ENCODE measurements around the gene ISG20.

ISG20 gene

GRCh38 chr15:88644741-88645140, 5.9 kb downstream of the ISG20 start:
- ChIA-PET CTCF (interaction anchor here (0.6 kb wide), 1 partner anchor 19 kb away, joined by 4 read pairs; no protein-coding TSS in a partner anchor), POLR2A (no interaction called here)
- DNase-seq (ENCODE audit: extremely low spot score), result no peak
- TF ChIP-seq NFRKB (IDR thresholded peaks at IDR 0.05), result no peak
- no peak for TF ChIP-seq PKNOX1 (IDR thresholded peaks at IDR 0.05)
- TF ChIP-seq BHLHE40 (IDR thresholded peaks at IDR 0.05; ENCODE audit: borderline replicate concordance), result no peak
- no peak for TF ChIP-seq FOXA1 (IDR thresholded peaks at IDR 0.05)
- TF ChIP-seq SUZ12 (IDR thresholded peaks at IDR 0.05), result no peak
- no peak for TF ChIP-seq ELF4 (IDR thresholded peaks at IDR 0.05)
- no peak for TF ChIP-seq ZNF384 (IDR thresholded peaks at IDR 0.05)
- no peak for TF ChIP-seq L3MBTL2 (conservative IDR thresholded peaks at IDR 0.05)
- TF ChIP-seq HDGF (IDR thresholded peaks at IDR 0.05; ENCODE audit: borderline replicate concordance), result no peak
- no peak for TF ChIP-seq FOXM1 (IDR thresholded peaks at IDR 0.05; ENCODE audit: borderline replicate concordance)
- TF ChIP-seq CTBP1 (IDR thresholded peaks at IDR 0.05; ENCODE audit: borderline replicate concordance), result no peak
- TF ChIP-seq LEF1 (IDR thresholded peaks at IDR 0.05; ENCODE audit: borderline replicate concordance), result no peak
- TF ChIP-seq SP1 (IDR thresholded peaks at IDR 0.05), result no peak
- no peak for TF ChIP-seq ARNT (IDR thresholded peaks at IDR 0.05)
- TF ChIP-seq FOXK2 (IDR thresholded peaks at IDR 0.05), result no peak

GRCh38 chr15:88645171-88646087, 6.6 kb downstream of the ISG20 start:
- TF ChIP-seq FOXA1 (IDR thresholded peaks at IDR 0.05) (no peak), FOXM1 (IDR thresholded peaks at IDR 0.05; ENCODE audit: borderline replicate concordance) (no peak), TARDBP (IDR thresholded peaks at IDR 0.05) (no peak), LEF1 (IDR thresholded peaks at IDR 0.05; ENCODE audit: borderline replicate concordance) (no peak), L3MBTL2 (conservative IDR thresholded peaks at IDR 0.05) (no peak)
- ChIA-PET POLR2A (no interaction called here), CTCF (no interaction called here)
- no peak for DNase-seq (ENCODE audit: extremely low spot score)

- ChIA-PET CTCF (no interaction called here), POLR2A (no interaction called here)
- TF ChIP-seq BHLHE40 (IDR thresholded peaks at IDR 0.05; ENCODE audit: borderline replicate concordance) (no peak), NFRKB (IDR thresholded peaks at IDR 0.05) (no peak), FOXM1 (IDR thresholded peaks at IDR 0.05; ENCODE audit: borderline replicate concordance) (no peak), FOXK2 (IDR thresholded peaks at IDR 0.05) (no peak), ELF4 (IDR thresholded peaks at IDR 0.05) (no peak), TARDBP (IDR thresholded peaks at IDR 0.05) (no peak), HDGF (IDR thresholded peaks at IDR 0.05; ENCODE audit: borderline replicate concordance) (no peak), CTBP1 (IDR thresholded peaks at IDR 0.05; ENCODE audit: borderline replicate concordance) (no peak), ARNT (IDR thresholded peaks at IDR 0.05) (no peak)
- no peak for DNase-seq (ENCODE audit: extremely low spot score)
Observed at GRCh38 chr15:88646088-88646405, 7.2 kb downstream of the ISG20 start.

GRCh38 chr15:88646951-88647350, 8.1 kb downstream of the ISG20 start:
- ChIA-PET POLR2A (no interaction called here), CTCF (interaction anchor here (1.0 kb wide), 1 partner anchor 22 kb away, joined by 4 read pairs; no protein-coding TSS in a partner anchor)
- no peak for DNase-seq (ENCODE audit: extremely low spot score)
- TF ChIP-seq SUZ12 (IDR thresholded peaks at IDR 0.05) (no peak), NFRKB (IDR thresholded peaks at IDR 0.05) (no peak), BHLHE40 (IDR thresholded peaks at IDR 0.05; ENCODE audit: borderline replicate concordance) (no peak), ELF4 (IDR thresholded peaks at IDR 0.05) (no peak)

- DNase-seq (ENCODE audit: extremely low spot score), result no peak
- CTCF ChIA-PET, result interaction anchor here (1.0 kb wide), 1 partner anchor 23 kb away, joined by 4 read pairs; no protein-coding TSS in a partner anchor
- POLR2A ChIA-PET, result no interaction called here
- TF ChIP-seq L3MBTL2 (conservative IDR thresholded peaks at IDR 0.05) (no peak), FOXA1 (IDR thresholded peaks at IDR 0.05) (no peak), HDGF (IDR thresholded peaks at IDR 0.05; ENCODE audit: borderline replicate concordance) (no peak), CTBP1 (IDR thresholded peaks at IDR 0.05; ENCODE audit: borderline replicate concordance) (no peak), LEF1 (IDR thresholded peaks at IDR 0.05; ENCODE audit: borderline replicate concordance) (no peak), FOXM1 (IDR thresholded peaks at IDR 0.05; ENCODE audit: borderline replicate concordance) (no peak), BHLHE40 (IDR thresholded peaks at IDR 0.05; ENCODE audit: borderline replicate concordance) (no peak), TARDBP (IDR thresholded peaks at IDR 0.05) (no peak), FOXK2 (IDR thresholded peaks at IDR 0.05) (no peak)
Observed at GRCh38 chr15:88647351-88648105, 8.7 kb downstream of the ISG20 start.

GRCh38 chr15:88648357-88649214, 9.8 kb downstream of the ISG20 start:
- TF ChIP-seq PKNOX1 (IDR thresholded peaks at IDR 0.05) (no peak), ELF4 (IDR thresholded peaks at IDR 0.05) (no peak), SP1 (IDR thresholded peaks at IDR 0.05) (no peak)
- ChIA-PET CTCF (no interaction called here), POLR2A (no interaction called here)
- no peak for DNase-seq (ENCODE audit: extremely low spot score)
